GM19467 (cell line): ENCODE data around the gene NMBR.
"Not testable (repeated sequence)": the region's sequence is repeated elsewhere in the genome, so short reads cannot be mapped to it uniquely, and the experiment has no call there.

Source experiments
- ATAC-seq: cut with Tn5 transposase; IDR thresholded peaks from one replicate; pipeline ENCODE4 v1.9.1; 2021; ENCODE audit warnings: mild to moderate bottlenecking, moderate library complexity; ENCODE audit not compliant: unreplicated experiment

The NMBR gene

DNA sequence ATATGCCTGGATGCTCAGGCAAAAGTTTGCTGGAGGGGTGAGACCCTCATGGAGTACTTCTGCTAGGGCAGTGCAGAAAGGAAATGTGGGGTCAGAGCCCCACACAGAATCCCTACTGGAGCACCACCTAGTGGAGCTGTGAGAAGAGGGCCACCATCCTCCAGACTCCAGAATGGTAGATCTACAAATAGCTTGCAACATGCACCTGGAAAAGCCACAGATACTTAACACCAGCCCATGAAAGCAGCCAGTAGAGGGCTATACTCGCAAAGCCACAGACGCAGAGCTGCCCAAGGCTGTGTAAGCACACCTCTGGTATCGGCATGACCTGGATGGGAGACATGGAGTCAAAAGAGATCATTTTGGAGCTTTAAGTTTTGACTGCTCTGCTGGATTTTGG is 74.9 kb downstream of the NMBR start:
- ATAC-seq = no peak

DNA sequence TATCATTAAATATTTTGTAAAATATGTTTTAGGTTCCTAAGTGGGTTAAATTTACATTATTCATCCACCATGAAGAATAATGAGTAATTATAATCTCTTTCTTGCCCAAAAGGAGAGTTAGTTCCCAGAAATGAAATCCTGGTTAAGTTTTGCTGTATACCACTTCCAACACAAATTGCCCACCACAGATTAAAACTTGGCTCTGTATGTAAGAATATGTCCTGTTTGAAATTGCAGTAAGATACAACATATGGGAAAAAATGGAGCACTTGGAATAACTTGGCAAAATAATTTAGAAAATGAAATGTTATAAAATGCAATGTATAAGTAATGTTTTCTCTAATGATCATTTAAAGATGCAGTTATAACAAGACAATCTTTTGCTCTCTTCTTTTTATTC is 78.5 kb downstream of the NMBR start:
- ATAC-seq = no peak

DNA sequence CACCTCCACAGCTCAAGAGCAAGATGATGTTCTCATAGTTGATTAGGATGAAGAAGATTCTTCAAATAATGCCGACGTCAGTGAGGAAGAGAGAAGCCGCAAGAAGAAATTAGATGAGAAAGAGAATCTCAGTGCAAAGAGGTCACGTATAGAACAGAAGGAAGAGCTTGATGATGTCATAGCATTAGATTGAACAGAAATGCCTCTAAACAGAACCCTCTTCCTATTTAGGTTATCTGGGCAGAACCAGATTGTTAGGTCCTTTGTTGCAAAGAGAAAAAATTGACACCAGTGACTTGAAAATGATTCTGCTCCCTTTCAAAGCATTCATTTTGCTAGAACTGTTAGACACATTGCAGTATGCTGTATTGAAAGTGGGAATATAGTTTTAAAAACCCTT is 84.1 kb downstream of the NMBR start:
- ATAC-seq = not testable (repeated sequence)

DNA sequence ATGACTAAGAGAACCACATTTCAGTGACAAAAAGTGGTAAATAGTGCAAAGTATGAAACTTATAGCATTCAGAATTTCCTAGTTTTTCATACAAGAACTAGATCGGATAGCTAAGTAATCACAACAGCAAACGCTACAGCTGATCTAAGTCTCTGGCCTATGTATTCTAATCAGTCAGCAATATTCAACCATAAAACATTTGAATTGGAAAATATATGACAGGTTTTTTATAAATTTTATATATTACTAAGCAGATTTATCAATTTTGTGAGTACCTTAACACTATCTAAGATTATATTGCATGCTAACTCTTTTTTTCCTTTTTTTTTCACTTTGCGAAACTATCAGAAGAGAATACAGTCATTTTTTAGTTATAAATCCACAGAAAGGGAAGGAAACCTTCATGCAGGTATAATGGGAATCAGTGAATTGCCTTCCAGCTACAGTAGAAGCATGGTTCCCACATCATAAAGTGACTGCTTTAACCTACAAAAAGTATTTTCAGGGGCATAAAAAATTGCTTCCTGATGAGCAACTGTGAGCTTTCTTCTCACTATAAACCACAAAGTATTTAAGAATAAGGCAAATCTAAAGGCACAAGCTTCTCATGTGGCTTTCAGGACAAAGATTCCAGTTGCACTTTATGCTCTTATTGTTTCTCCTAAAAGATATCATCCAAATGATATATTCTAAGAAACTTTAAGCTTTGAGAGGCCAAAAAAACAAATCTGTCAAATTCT is 88.2 kb downstream of the NMBR start:
- no peak for ATAC-seq

DNA sequence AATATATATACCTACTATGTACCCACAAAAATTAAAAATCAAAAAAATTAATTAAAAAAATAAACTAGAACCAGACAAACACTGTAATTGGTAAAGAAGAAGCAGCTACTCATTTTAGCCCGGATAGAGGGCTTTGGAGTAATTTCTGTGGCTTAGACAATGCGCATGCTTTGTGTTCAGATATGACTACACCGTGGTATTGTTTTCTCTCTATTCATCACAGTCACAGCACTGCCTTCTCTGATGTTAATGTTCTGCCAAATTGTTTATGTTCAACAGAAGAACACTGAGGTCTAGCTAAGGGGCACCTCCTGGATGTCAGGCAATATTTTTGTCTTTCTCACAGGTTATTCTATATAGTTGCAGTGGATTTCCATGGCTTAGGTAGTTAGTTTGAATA is 91.7 kb downstream of the NMBR start:
- peak; percentile 76 for ATAC-seq

DNA sequence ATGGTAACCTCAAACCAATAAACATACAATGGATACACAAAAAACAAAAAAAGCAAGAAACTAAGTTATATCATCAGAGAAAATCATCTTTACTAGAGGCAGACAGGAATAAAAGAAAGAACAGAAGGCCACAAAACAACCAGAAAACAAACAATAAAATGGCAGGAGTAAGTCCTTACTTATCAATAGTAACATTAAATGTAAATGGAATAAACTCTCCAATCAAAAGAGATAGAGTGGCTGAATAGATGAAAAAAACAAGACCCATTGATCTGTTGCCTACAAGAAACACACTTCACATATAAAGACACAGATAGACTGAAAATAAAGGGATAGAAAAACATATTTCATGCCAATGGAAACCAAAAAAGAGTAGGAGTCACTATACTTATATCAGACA is 95.5 kb downstream of the NMBR start:
- no peak for ATAC-seq

DNA sequence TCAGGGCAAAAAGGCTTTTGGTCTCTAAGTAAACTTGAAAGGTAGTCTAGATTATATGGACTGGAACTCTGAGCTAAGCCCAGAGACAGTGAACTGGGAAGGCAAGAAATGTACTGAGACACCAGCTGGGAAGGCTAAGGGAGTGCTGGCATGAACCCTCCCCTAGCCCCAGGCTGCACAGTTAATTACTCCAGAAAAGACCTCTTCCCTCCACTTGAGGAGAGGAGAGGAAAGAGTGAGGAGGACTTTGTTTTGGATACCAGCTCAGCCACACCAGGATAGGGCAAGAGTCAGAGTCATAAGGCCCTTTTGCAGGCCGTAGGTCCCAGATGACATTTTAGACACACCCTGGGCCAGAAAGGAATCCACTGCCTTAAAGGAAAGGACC is 98.3 kb downstream of the NMBR start:
- ATAC-seq = no peak

DNA sequence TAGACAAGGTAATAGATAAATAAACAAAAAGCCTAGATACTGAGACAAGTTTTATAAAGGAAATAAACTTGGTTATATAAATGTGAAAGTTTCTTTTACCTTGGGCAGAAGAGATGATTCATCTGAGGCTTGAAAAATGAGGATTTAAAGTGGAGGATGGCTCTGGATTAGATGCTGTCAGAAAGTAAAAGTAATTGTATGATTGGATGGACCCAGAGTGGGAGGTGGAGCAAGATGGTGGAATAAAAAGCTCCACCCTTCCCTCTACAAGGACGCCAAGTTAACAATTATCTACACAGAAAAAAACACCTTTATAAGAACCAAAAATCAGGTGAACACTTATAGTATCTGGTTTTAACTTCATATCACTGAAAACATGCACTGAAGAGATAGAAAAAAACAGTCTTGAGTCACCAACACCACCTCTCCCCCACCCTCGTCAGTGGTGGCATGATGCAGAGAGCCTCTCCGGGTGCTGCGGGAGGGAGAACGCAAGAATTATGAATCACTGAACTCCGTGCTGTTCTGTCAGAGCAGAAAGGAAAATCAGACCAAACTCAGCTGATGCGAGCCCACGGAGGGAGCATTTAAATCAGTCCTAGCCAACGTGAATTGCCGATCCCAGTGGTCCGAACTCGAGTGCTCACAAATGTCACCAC is 98.9 kb downstream of the NMBR start:
- no peak for ATAC-seq

DNA sequence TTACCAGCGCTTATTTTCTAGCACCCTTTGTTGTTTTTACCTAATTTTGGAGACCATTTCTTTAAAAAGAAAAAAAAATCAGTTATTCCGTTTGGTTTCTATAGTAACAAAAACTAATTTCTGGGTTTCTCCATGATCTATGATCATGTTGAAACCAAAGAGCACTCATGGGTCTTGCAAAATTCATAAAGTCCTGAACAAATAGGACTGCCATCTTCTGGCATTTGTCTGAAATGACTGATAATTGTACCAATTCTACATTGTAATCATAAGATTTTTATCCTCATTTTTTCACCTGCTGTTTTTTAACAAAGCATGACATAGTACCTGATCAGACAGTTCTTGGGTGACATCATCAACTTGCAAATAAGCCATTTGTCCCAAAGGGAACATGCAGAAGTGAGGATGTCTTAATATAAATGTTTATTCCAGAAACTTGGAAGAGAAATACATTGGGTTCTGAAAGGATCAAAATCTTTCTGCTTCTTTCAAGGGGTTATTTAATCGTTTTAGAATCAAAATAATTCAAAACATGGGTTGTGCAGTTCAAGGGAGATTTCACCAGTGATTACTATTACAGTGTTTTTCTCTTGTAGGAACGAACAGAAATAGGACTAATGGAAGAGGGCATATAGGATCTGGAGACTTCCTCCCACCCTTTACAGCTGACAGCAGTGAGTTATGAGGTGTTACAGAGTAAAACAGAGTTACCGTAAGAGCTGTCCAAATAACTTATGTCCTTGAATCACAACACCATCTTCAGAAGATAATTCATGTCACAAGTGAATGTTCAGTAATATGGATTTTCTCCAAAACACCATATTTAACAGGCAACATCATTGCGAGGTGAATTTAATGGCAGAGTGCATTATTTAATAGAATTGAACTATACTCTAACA is 101.3 kb downstream of the NMBR start:
- no peak for ATAC-seq

DNA sequence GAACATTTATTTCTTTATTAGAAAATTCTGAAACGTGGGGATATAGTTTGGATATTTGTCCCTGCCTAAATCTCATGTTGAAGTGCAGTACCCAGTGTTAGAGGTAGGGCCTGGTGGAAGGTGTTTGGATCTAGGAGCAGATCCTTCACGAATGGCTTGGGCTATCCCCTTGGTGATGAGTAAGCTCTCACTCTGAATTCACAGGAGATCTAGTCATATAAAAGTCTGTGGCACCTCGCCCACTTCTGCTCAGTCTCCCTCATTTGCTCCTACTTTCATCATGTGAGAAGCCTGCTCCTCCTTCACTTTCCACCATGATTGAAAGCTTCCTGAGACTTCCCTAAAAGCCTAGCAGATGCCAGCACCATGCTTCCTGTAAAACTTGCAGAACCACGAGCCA is 111.0 kb downstream of the NMBR start:
- no peak for ATAC-seq

DNA sequence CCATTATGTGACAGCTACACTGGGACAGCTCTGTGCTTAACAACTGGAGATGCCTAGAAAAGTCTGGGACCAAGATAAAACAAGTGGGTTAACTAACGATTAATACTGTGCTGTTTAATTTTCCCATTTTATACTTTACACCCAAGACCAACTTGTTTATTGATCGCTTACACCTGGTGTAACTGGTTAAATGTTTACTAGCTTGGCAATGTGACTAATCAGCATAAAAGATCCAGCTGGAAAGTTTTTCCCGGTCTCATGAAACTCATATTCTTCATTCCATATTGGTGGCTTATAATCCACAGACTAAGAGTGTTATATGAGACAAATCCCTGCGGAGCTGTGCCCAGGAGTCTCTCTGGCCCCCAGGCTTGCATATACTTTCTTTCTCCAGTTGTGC is 115.9 kb downstream of the NMBR start:
- no peak for ATAC-seq

DNA sequence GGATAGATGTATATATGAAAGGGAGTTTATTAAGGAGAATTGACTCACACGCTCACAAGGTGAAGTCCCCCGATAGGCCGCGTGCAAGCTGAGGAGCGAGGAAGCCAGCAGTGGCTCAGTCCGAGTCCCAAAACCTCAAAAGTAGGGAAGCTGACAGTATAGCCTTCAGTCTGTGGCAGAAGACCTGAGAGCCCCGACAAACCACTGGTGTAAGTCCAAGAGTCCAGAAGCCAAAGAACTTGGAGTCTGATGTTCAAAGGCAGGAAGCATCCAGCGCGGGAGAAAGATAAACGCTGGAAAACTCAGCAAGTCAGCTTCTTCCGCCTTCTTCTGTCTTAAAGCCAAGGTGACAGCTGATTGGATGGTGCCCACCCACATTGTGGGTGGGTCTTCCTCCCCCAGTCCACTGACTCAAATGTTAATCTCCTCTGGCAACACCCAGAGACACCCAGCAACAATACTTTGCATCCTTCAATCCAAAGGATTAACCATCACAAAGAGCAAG is 116.8 kb downstream of the NMBR start:
- ATAC-seq = no peak

DNA sequence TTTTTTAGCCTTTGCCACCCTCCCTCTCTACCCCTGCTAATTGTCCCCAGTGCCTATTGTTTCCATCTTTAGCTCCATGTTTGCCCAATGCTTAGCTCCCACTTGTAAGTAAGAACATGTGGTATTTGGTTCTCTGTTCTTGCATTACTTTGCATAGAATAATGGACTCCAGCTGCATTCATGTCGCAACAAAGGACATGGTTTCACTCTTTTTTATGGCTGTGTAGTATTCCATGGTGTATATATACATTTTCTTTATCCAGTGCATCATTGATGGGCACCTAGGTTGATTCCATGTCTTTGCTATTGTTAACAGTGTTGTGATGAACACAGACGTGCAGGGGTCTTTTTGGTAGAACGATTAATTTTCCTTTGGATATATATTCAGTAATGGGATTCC is 118.4 kb downstream of the NMBR start:
- no peak for ATAC-seq

DNA sequence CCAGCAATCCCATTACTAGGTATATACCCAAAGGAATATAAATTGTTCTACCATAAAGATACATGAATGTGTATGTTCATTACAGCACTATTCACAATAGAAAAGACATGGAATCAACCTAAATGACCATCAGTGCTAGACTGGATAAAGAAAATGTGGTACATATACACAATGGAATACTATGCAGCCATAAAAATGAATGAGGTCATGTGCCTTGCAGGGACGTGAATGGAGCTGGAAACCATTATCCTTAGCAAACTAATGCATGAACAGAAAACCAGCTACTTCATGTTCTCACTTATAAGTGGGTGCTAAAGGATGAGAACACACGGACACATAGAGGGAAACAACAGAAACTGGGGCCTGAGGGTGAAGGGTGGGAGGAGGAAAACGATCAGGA is 119.1 kb downstream of the NMBR start:
- ATAC-seq = not testable (repeated sequence)

DNA sequence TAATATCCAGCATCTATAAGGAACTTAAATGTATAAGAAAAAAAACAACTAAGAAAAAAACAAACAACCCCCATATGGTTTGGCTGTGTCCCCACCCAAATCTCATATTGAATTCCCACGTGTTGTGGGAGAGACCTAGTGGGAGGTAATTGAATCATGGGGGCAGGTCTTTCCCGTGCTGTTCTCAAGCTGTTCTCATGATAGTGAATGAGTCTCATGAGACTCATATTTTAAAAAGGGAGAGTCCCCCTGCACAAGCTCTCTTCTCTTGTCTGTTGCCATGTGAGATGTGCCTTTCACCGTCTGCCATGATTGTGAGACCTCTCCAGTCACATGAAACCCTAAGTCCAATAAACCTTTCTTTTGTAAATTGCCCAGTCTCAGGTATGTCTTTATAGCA is 119.8 kb downstream of the NMBR start:
- no peak for ATAC-seq

DNA sequence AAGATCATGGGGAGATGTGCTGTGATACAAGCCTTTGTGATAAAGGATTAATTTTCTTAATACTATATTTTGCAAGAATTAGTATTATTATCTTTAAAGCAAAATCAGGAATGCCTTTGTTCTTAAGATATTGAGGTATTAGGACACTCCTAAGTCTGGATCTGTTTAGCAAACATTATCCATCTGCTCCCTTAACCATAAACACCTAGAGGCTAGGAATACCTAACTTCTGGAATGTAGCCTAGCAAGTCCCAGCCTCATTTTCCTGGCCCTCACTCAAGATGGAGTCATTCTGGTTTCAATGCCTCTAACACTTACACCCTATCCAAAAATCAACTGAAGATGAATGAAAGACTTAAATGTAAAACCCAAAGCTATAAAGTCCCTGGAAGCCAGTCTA is 120.5 kb downstream of the NMBR start:
- no peak for ATAC-seq
